Measurements from ENCODE around the gene TSEN34. TPM values are rescaled to one million over a fixed set of nuclear protein-coding genes. Genes with fewer than 3 reads are reported as not detected.

Gene TSEN34
- total RNA-seq, 4 donors from 2014 or later, result 42.7 to 76.3 (median 69.1) TPM

DNA sequence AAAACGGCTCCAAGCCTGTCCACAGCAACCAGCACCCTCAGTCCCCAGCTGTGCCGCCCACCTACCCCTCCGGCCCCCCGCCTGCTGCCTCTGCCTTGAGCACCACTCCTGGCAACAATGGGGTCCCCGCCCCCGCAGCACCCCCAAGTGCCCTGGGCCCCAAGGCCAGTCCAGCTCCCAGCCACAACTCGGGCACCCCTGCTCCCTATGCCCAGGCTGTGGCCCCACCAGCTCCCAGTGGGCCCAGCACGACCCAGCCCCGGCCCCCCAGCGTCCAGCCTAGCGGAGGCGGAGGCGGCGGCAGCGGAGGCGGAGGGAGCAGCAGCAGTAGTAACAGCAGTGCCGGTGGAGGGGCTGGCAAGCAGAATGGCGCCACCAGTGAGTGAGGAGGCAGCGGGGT lies 43.0 kb upstream of the TSEN34 start:
- no peak for DNase-seq (ENCODE audit: low spot score in 2 of 2)
- no peaks in the 10 kb centered on the region for H3K9me3 ChIP-seq
- TF ChIP-seq EP300 (IDR thresholded peaks at IDR 0.05) (no peak), POLR2AphosphoS5 (IDR thresholded peaks at IDR 0.05) (no peak), POLR2A (IDR thresholded peaks at IDR 0.05) (no peak)
- TF ChIP-seq, protein P1, sequence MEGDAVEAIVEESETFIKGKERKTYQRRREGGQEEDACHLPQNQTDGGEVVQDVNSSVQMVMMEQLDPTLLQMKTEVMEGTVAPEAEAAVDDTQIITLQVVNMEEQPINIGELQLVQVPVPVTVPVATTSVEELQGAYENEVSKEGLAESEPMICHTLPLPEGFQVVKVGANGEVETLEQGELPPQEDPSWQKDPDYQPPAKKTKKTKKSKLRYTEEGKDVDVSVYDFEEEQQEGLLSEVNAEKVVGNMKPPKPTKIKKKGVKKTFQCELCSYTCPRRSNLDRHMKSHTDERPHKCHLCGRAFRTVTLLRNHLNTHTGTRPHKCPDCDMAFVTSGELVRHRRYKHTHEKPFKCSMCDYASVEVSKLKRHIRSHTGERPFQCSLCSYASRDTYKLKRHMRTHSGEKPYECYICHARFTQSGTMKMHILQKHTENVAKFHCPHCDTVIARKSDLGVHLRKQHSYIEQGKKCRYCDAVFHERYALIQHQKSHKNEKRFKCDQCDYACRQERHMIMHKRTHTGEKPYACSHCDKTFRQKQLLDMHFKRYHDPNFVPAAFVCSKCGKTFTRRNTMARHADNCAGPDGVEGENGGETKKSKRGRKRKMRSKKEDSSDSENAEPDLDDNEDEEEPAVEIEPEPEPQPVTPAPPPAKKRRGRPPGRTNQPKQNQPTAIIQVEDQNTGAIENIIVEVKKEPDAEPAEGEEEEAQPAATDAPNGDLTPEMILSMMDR (IDR thresholded peaks at IDR 0.05), result no peak
- no peak overlapping the region for H3K4me3 ChIP-seq
- peaks cover 100% of the 10 kb centered on the region for H3K36me3 ChIP-seq
- no peaks in the 10 kb centered on the region for H3K4me1 ChIP-seq
- no peaks in the 10 kb centered on the region for H3K27me3 ChIP-seq
- WGBS, result 87% methylated on average over 6 of the region's 19 CpGs
- no peak overlapping the region for H3K27ac ChIP-seq

DNA sequence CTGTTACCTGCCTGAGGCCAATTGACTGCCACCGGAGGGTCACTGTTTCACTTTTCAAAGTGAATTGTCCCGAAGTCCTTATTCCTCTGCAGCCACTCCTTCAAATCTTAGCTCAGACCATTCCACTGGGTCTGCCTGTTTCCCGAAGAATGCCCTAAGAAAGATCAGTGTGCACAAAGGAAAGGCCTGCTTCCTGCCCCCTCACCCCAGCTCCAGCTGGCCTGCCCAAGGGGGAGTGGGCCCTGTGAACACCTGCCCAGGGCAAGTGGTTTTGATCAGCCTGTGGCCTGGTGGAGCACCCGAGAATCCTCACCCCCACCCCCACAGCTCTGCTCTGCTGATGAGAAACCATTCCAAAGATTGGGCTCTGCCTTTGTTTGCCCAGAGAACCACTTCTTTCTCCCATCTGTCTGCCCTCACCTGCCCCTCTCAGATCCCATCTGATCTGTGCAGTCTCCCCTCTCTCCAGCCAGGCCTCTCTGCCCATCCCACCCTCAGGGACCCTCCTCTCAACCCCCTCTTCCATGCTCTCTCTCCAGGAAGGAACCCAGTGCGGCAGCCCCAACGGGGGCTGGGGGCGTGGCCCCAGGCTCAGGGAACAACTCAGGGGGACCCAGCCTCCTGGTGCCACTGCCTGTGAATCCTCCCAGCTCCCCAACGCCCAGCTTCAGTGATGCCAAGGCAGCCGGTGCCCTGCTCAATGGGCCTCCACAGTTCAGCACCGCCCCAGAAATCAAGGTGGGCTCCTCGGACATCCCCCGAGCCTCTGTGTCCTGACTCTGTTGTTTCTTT lies 41.9 kb upstream of the TSEN34 start:
- Histone ChIP-seq H3K4me3 (no peak overlapping the region), H3K4me1 (no peaks in the 10 kb centered on the region), H3K27me3 (no peaks in the 10 kb centered on the region), H3K9me3 (no peaks in the 10 kb centered on the region), H3K36me3 (peaks cover 100% of the 10 kb centered on the region), H3K27ac (no peak overlapping the region)
- 81% methylated on average over 12 of the region's 12 CpGs for WGBS
- DNase-seq (ENCODE audit: low spot score in 2 of 2), result no peak
- TF ChIP-seq, protein P1 (IDR thresholded peaks at IDR 0.05), result no peak

DNA sequence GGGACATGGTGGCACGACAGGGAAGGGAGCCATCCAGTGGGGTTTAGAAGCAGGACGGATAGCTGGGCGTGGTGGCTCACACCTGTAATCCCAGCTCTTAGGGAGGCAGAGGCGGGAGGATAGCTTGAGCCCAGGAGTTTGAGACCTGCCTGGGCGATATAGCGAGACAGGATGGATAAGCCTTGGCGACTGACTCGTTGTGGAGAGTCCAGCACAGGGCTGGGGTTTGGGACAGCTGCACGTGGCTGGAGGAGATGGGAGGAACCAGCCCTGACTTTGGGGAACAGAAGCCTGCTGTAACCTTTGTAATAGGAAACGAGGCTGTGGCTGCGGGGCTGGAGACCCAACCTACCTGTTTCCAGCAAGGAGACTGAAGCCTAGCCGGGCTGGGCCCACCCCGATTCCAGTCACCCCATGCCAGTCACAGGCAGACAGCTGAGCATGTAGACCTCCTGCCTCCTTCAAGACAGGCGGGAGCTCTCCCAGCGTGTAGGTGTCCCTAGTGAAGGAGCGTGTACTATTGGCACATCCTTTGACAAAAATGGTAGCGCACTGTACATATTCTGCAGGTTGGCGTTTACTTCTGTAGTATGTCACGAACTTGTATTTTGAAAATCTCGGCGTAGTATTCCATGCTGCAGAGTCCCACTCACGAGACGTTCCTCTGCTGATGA lies 39.6 kb upstream of the TSEN34 start:
- peaks cover 100% of the 10 kb centered on the region for H3K36me3 ChIP-seq
- no peaks in the 10 kb centered on the region for H3K9me3 ChIP-seq
- no peak overlapping the region for H3K27ac ChIP-seq
- TF ChIP-seq, protein P1 (IDR thresholded peaks at IDR 0.05), result no peak
- TF ChIP-seq POLR2A (IDR thresholded peaks at IDR 0.05) (no peak), EP300 (IDR thresholded peaks at IDR 0.05) (no peak), POLR2AphosphoS5 (IDR thresholded peaks at IDR 0.05) (no peak)
- no peak overlapping the region for H3K4me3 ChIP-seq
- DNase-seq (ENCODE audit: low spot score in 2 of 2), result no peak
- peaks cover 2% of the 10 kb centered on the region for H3K4me1 ChIP-seq
- 86% methylated on average over 19 of the region's 23 CpGs for WGBS
- H3K27me3 ChIP-seq, result no peaks in the 10 kb centered on the region

DNA sequence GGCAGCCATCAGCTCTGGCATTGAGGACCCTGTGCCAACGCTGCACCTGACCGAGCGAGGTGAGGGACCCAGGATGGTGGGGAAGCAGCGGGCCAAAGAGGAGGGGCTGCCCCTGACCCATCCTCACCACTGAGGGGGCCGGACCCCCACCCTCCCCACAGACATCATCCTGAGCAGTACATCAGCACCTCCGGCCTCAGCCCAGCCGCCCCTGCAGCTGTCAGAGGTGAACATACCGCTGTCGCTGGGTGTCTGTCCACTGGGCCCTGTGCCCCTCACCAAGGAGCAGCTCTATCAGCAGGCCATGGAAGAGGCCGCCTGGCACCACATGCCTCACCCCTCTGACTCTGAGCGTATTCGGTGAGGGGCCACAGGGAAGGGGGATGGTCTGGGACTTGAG lies 38.8 kb upstream of the TSEN34 start:
- DNase-seq (ENCODE audit: low spot score in 2 of 2), result no peak
- Histone ChIP-seq H3K36me3 (peaks cover 100% of the 10 kb centered on the region), H3K27ac (no peak overlapping the region), H3K4me1 (peaks cover 10% of the 10 kb centered on the region), H3K9me3 (no peaks in the 10 kb centered on the region), H3K4me3 (no peak overlapping the region), H3K27me3 (no peaks in the 10 kb centered on the region)
- TF ChIP-seq POLR2AphosphoS5 (IDR thresholded peaks at IDR 0.05), result no peak
- no peak for TF ChIP-seq EP300 (IDR thresholded peaks at IDR 0.05)
- TF ChIP-seq, protein P1 (IDR thresholded peaks at IDR 0.05), result no peak
- no peak for TF ChIP-seq POLR2A (IDR thresholded peaks at IDR 0.05)
- 80% methylated on average over 1 of the region's 12 CpGs for WGBS

DNA sequence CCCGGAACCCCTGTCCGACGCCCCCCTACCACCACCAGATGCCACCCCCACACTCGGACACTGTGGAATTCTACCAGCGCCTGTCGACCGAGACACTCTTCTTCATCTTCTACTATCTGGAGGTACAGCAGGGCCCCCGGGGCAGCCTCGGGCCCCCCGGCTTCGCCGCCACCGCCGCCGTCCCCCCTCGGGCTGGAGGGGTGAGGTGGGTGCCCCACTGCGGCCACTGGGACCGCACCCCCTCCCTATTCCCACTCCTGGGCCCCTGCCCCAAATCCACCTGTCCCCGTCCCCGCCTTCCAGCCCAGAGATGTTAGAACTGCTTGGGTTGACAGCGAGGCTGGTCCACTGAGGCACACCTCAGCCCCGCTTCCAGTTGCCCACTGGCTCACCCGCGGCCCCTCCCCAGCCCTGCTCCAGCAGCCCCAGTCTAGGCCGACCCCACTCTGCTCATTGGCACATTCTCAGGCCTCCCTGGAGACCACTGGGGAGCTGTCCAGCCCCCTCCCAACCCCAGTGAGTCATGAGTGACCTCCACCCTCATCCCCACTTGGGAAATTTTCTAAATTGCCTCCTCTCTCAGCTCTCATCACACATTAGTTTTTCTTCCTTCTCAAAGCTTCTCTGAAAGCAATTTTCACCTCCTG lies 38.1 kb upstream of the TSEN34 start:
- no peak for DNase-seq (ENCODE audit: low spot score in 2 of 2)
- no peak for TF ChIP-seq EP300 (IDR thresholded peaks at IDR 0.05)
- TF ChIP-seq POLR2A (IDR thresholded peaks at IDR 0.05), result no peak
- TF ChIP-seq POLR2AphosphoS5 (IDR thresholded peaks at IDR 0.05), result no peak
- TF ChIP-seq, protein P1 (IDR thresholded peaks at IDR 0.05), result no peak
- Histone ChIP-seq H3K27me3 (no peaks in the 10 kb centered on the region), H3K4me1 (peaks cover 12% of the 10 kb centered on the region), H3K27ac (no peak overlapping the region), H3K36me3 (peaks cover 96% of the 10 kb centered on the region), H3K9me3 (no peaks in the 10 kb centered on the region), H3K4me3 (no peak overlapping the region)
- WGBS, result 86% methylated on average over 19 of the region's 25 CpGs
